GM21515 (cell line): ENCODE measurements around the gene STAB2.

Experiments
- ATAC-seq: cut with Tn5 transposase; IDR thresholded peaks from one replicate; pipeline ENCODE4 v1.9.1; 2021; ENCODE audit not compliant: unreplicated experiment

STAB2 gene

GRCh38 chr12:103687253-103687652 lies 100.2 kb downstream of the STAB2 start:
- ATAC-seq = no peak

- no peak for ATAC-seq
Measured at GRCh38 chr12:103688376-103689063, 101.4 kb downstream of the STAB2 start.

- no peak for ATAC-seq
Measured at GRCh38 chr12:103690426-103690825, 103.4 kb downstream of the STAB2 start.

- no peak for ATAC-seq
Measured at GRCh38 chr12:103691063-103691462, 104.0 kb downstream of the STAB2 start.

- no peak for ATAC-seq
Measured at GRCh38 chr12:103696101-103696500, 109.0 kb downstream of the STAB2 start.

- ATAC-seq = no peak
Measured at GRCh38 chr12:103697971-103698751, 111.1 kb downstream of the STAB2 start.

- ATAC-seq = no peak
Measured at GRCh38 chr12:103698752-103699560, 111.9 kb downstream of the STAB2 start.

- no peak for ATAC-seq
Measured at GRCh38 chr12:103705098-103705497, 118.0 kb downstream of the STAB2 start.

GRCh38 chr12:103705927-103706326 lies 118.9 kb downstream of the STAB2 start:
- no peak for ATAC-seq

GRCh38 chr12:103707446-103707845 lies 120.4 kb downstream of the STAB2 start:
- ATAC-seq = no peak

GRCh38 chr12:103710544-103710943 lies 123.5 kb downstream of the STAB2 start:
- no peak for ATAC-seq

- no peak for ATAC-seq
Measured at GRCh38 chr12:103712216-103712615, 125.1 kb downstream of the STAB2 start.

- ATAC-seq = no peak
Measured at GRCh38 chr12:103715494-103715893, 128.4 kb downstream of the STAB2 start.

- no peak for ATAC-seq
Measured at GRCh38 chr12:103716517-103717196, 129.6 kb downstream of the STAB2 start.

- ATAC-seq = no peak
Measured at GRCh38 chr12:103725398-103725797, 138.3 kb downstream of the STAB2 start.

- no peak for ATAC-seq
Measured at GRCh38 chr12:103727638-103728037, 140.6 kb downstream of the STAB2 start.

- ATAC-seq = no peak
Measured at GRCh38 chr12:103728323-103728722, 141.2 kb downstream of the STAB2 start.

GRCh38 chr12:103729499-103729898 lies 142.4 kb downstream of the STAB2 start:
- ATAC-seq = no peak

- no peak for ATAC-seq
Measured at GRCh38 chr12:103731539-103731938, 144.5 kb downstream of the STAB2 start.

GRCh38 chr12:103734863-103735262 lies 147.8 kb downstream of the STAB2 start:
- ATAC-seq = no peak

- no peak for ATAC-seq
Measured at GRCh38 chr12:103735291-103735690, 148.2 kb downstream of the STAB2 start.
